Activated T-helper 17 cell treated with anti-CD3 and anti-CD28 coated beads, Interleukin-2, amount 50 U/mL, for 72 hours (primary cell): Measurements from ENCODE around the gene SRSF5. TPM values are rescaled to one million over a fixed set of nuclear protein-coding genes. Genes with fewer than 3 reads are reported as not detected.
A peak's percentile ranks its signal among the peaks of the same experiment; 100 is the strongest.

Experiments
- ATAC-seq: fragments of 150-1000 bp; cut with Tn5 transposase; replicated peaks from 2 replicates; pipeline ENCODE4 v1.10.0; 2021; ENCODE audit warnings: mild to moderate bottlenecking, moderate library complexity
- H3K27ac Mint-ChIP-seq: one replicate; pipeline ENCODE4 v1.8.0; 2022; ENCODE audit warnings: mixed read lengths
- H3K27me3 Mint-ChIP-seq: one replicate; pipeline ENCODE4 v1.8.0; 2022; ENCODE audit warnings: mixed read lengths
- H3K36me3 Mint-ChIP-seq: one replicate; pipeline ENCODE4 v1.8.0; 2022; ENCODE audit warnings: low read depth, mild to moderate bottlenecking, mixed read lengths
- H3K4me1 Mint-ChIP-seq: one replicate; pipeline ENCODE4 v1.8.0; 2022; ENCODE audit warnings: mixed read lengths
- H3K4me3 Mint-ChIP-seq: one replicate; pipeline ENCODE4 v1.8.0; 2022; ENCODE audit warnings: mild to moderate bottlenecking, mixed read lengths
- H3K9me3 Mint-ChIP-seq: one replicate; pipeline ENCODE4 v1.8.0; 2022; ENCODE audit warnings: mixed read lengths
- total RNA-seq, 2 donors: library from RNA; stranded (reverse); gene quantifications; one replicate each; pipeline ENCODE4 v1.2.3, GENCODE V29; 2022

The SRSF5 gene
- total RNA-seq, 2 donors from 2014 or later: 280 to 368 TPM

DNA sequence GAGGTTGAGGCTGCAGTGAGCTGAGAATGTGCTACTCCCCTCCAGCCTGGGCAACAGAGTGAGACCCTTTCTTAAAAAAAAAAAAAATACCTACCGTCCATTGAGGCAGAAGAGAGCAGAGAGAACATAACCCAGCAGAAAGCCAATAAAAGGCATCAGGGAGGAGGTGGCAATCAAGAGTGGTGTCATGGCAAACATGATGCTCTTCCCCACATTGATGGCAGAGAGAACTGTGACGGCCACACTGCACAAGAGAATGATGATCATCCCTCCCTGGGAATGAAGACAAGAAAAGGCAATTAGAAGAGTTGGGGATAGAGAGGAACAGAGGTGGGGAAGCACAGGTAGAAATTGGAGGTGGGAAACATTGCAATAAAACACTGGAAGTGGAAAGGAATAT is 12.1 kb downstream of the SRSF5 start:
- Mint-ChIP-seq H3K4me1 (peaks cover 28% of the 10 kb centered on the region), H3K27me3 (no peaks in the 10 kb centered on the region), H3K9me3 (no peaks in the 10 kb centered on the region), H3K27ac (no peak overlapping the region), H3K4me3 (no peak overlapping the region), H3K36me3 (peaks cover 73% of the 10 kb centered on the region)
- ATAC-seq: no peak

GRCh38 chr14:69780092-69780491 is 13.2 kb downstream of the SRSF5 start:
- no peaks in the 10 kb centered on the region for H3K27me3 Mint-ChIP-seq
- H3K36me3 Mint-ChIP-seq: peaks cover 63% of the 10 kb centered on the region
- no peak for ATAC-seq
- H3K27ac Mint-ChIP-seq: no peak overlapping the region
- H3K9me3 Mint-ChIP-seq: no peaks in the 10 kb centered on the region
- H3K4me3 Mint-ChIP-seq: no peak overlapping the region
- peaks cover 28% of the 10 kb centered on the region for H3K4me1 Mint-ChIP-seq

GRCh38 chr14:69780952-69781351 is 14.0 kb downstream of the SRSF5 start:
- no peak overlapping the region for H3K27ac Mint-ChIP-seq
- H3K9me3 Mint-ChIP-seq: no peaks in the 10 kb centered on the region
- no peaks in the 10 kb centered on the region for H3K27me3 Mint-ChIP-seq
- peaks cover 55% of the 10 kb centered on the region for H3K36me3 Mint-ChIP-seq
- peaks cover 23% of the 10 kb centered on the region for H3K4me1 Mint-ChIP-seq
- no peak overlapping the region for H3K4me3 Mint-ChIP-seq
- ATAC-seq: peak; percentile 62

DNA sequence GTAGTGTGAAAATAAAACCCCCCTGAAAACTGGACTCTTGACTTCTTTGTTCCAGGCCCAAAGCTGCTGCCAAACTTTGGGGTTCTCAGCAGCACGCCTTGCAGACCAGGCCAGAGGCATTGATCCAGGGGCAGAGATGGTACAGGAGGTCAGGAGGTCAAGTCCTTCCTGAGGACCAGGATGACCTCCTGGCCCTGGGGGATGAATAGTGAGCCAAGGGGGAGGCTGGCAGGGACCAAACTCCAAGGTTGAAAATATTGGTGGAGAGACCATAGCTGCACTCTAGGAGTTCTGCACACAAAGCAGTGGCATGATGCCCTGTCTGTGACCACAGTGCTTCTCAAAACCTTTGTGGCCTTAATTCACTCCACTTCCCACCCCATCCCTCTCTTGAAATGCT is 18.0 kb downstream of the SRSF5 start:
- H3K27me3 Mint-ChIP-seq: no peaks in the 10 kb centered on the region
- peaks cover 5% of the 10 kb centered on the region for H3K4me1 Mint-ChIP-seq
- peaks cover 15% of the 10 kb centered on the region for H3K36me3 Mint-ChIP-seq
- no peak overlapping the region for H3K27ac Mint-ChIP-seq
- H3K4me3 Mint-ChIP-seq: no peak overlapping the region
- no peak for ATAC-seq
- H3K9me3 Mint-ChIP-seq: no peaks in the 10 kb centered on the region

DNA sequence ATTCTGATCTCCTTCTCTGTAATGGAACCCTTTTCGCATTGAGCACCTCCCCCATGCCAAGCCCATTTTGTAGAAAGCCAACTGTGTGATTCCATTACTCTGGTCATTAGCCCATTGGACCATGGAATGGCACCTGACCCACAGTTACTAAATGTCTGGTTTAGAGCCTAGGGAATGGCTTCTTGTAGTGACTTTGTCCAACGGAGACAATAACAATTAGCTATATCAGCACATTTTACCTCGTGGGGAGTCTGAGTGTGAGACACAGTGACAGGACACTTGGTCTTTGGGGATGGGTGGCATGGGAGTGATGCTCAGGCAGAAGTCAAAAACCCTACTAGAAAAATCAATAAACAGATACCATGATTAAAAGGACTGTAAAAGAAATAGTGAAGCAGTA is 19.7 kb downstream of the SRSF5 start:
- ATAC-seq: no peak
- H3K4me3 Mint-ChIP-seq: no peak overlapping the region

DNA sequence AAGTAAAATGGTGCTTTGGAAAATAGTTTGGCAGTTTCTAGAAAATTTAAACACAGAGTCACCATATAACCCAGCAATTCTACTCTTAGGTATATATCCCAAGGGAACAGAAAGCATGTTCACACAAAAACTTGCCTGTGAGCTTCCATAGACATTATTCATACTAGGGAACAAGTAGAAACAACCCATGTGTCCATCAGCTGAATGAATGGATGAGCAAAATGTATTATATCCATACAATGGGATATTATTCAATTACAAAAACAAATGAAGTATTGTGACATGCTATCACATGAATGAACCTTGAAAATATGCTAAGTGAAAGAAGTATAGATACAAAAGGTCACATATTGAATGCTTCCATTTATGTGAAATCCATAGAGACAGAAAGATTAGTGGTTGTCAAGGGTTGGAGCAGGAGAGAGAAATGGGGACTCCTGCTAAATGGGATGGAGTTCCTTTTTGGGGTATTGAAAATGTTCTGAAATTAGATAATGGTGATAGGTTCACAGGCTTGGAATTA is 22.2 kb downstream of the SRSF5 start:
- no peaks in the 10 kb centered on the region for H3K9me3 Mint-ChIP-seq
- no peak overlapping the region for H3K4me3 Mint-ChIP-seq
- no peaks in the 10 kb centered on the region for H3K27me3 Mint-ChIP-seq
- no peaks in the 10 kb centered on the region for H3K4me1 Mint-ChIP-seq
- no peak for ATAC-seq
- H3K27ac Mint-ChIP-seq: no peak overlapping the region
- H3K36me3 Mint-ChIP-seq: no peaks in the 10 kb centered on the region

More for the DNA sequence above, 19.7 kb downstream of the SRSF5 start:
- H3K27me3 Mint-ChIP-seq: no peaks in the 10 kb centered on the region
- no peaks in the 10 kb centered on the region for H3K4me1 Mint-ChIP-seq
- no peaks in the 10 kb centered on the region for H3K36me3 Mint-ChIP-seq
- no peaks in the 10 kb centered on the region for H3K9me3 Mint-ChIP-seq
- no peak overlapping the region for H3K27ac Mint-ChIP-seq

GRCh38 chr14:69792887-69793421 is 26.0 kb downstream of the SRSF5 start:
- Mint-ChIP-seq H3K36me3 (no peaks in the 10 kb centered on the region), H3K27ac (no peak overlapping the region), H3K4me1 (no peaks in the 10 kb centered on the region), H3K4me3 (no peak overlapping the region), H3K27me3 (no peaks in the 10 kb centered on the region), H3K9me3 (no peaks in the 10 kb centered on the region)
- ATAC-seq: no peak

GRCh38 chr14:69794791-69795190 is 27.8 kb downstream of the SRSF5 start:
- H3K27ac Mint-ChIP-seq: no peak overlapping the region

GRCh38 chr14:69795691-69796090 is 28.7 kb downstream of the SRSF5 start:
- Mint-ChIP-seq H3K27ac (no peak overlapping the region), H3K4me3 (no peak overlapping the region), H3K36me3 (no peaks in the 10 kb centered on the region), H3K9me3 (no peaks in the 10 kb centered on the region), H3K27me3 (peaks cover 4% of the 10 kb centered on the region), H3K4me1 (no peaks in the 10 kb centered on the region)
- no peak for ATAC-seq

More at GRCh38 chr14:69794791-69795190, 27.8 kb downstream of the SRSF5 start:
- H3K27me3 Mint-ChIP-seq: peaks cover 3% of the 10 kb centered on the region
- no peaks in the 10 kb centered on the region for H3K9me3 Mint-ChIP-seq
- no peak overlapping the region for H3K4me3 Mint-ChIP-seq
- no peaks in the 10 kb centered on the region for H3K4me1 Mint-ChIP-seq
- ATAC-seq: no peak
- H3K36me3 Mint-ChIP-seq: no peaks in the 10 kb centered on the region

GRCh38 chr14:69796797-69797500 is 30.0 kb downstream of the SRSF5 start, which contains the start of gene SLC10A1:
TSS of gene SLC10A1 (minus strand) at chr14:69797241. CDS start at chr14:69797155, 86 bp downstream.
- no peak for ATAC-seq
- Mint-ChIP-seq H3K4me1 (no peaks in the 10 kb centered on the region), H3K9me3 (no peaks in the 10 kb centered on the region), H3K36me3 (no peaks in the 10 kb centered on the region), H3K27me3 (peaks cover 7% of the 10 kb centered on the region), H3K4me3 (no peak within 1 kb of the TSS), H3K27ac (no peak within 1 kb of the TSS)

GRCh38 chr14:69797573-69798338 is 30.8 kb downstream of the SRSF5 start:
- H3K36me3 Mint-ChIP-seq: no peaks in the 10 kb centered on the region
- H3K4me1 Mint-ChIP-seq: no peaks in the 10 kb centered on the region
- H3K27ac Mint-ChIP-seq: no peak overlapping the region
- no peak overlapping the region for H3K4me3 Mint-ChIP-seq
- H3K27me3 Mint-ChIP-seq: peaks cover 7% of the 10 kb centered on the region
- no peaks in the 10 kb centered on the region for H3K9me3 Mint-ChIP-seq
- ATAC-seq: no peak

DNA sequence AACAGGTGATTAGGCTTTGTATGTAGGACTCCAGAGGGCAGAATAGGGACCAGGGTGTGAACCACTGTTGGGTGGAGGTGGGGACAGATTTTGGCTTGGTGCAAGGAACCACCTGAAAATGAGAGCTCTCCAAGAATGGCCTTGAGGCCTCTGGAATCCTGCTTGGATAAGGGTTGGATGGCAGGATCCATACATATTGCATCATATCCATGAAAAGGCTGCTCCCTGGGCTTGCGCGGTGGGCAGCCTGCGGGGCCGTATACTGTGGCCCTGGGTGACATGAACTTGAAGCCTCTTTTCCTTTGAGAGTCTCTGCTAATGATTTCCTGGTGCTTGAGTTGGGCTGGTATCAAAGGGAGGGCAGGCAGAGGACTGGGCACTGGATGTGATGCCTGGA is 31.4 kb downstream of the SRSF5 start:
- no peaks in the 10 kb centered on the region for H3K9me3 Mint-ChIP-seq
- no peaks in the 10 kb centered on the region for H3K4me1 Mint-ChIP-seq
- H3K27me3 Mint-ChIP-seq: peaks cover 7% of the 10 kb centered on the region
- ATAC-seq: no peak
- H3K36me3 Mint-ChIP-seq: no peaks in the 10 kb centered on the region
- H3K27ac Mint-ChIP-seq: no peak overlapping the region
- H3K4me3 Mint-ChIP-seq: no peak overlapping the region

GRCh38 chr14:69803753-69804152 is 36.8 kb downstream of the SRSF5 start:
- Mint-ChIP-seq H3K27ac (no peak overlapping the region), H3K9me3 (no peaks in the 10 kb centered on the region), H3K27me3 (peaks cover 7% of the 10 kb centered on the region), H3K36me3 (no peaks in the 10 kb centered on the region), H3K4me3 (no peak overlapping the region), H3K4me1 (no peaks in the 10 kb centered on the region)
- no peak for ATAC-seq

GRCh38 chr14:69804902-69805301 is 38.0 kb downstream of the SRSF5 start:
- ATAC-seq: no peak
- Mint-ChIP-seq H3K4me3 (no peak overlapping the region), H3K27me3 (peaks cover 4% of the 10 kb centered on the region), H3K9me3 (no peaks in the 10 kb centered on the region), H3K36me3 (no peaks in the 10 kb centered on the region), H3K27ac (no peak overlapping the region), H3K4me1 (no peaks in the 10 kb centered on the region)

GRCh38 chr14:69807192-69807591 is 40.2 kb downstream of the SRSF5 start:
- ATAC-seq: no peak
- Mint-ChIP-seq H3K27me3 (peaks cover 3% of the 10 kb centered on the region), H3K27ac (no peak overlapping the region), H3K36me3 (no peaks in the 10 kb centered on the region), H3K4me1 (no peaks in the 10 kb centered on the region), H3K4me3 (no peak overlapping the region), H3K9me3 (no peaks in the 10 kb centered on the region)
